Measurements from ENCODE around the gene FOXL1. TPM values are rescaled to one million over a fixed set of nuclear protein-coding genes. Genes with fewer than 3 reads are reported as not detected.

Gene FOXL1
- total and polyA plus RNA-seq, 2 of the 13 experiments (the other 11 are each of a cell fraction or from before 2014, with no cell fraction given), result not detected

DNA sequence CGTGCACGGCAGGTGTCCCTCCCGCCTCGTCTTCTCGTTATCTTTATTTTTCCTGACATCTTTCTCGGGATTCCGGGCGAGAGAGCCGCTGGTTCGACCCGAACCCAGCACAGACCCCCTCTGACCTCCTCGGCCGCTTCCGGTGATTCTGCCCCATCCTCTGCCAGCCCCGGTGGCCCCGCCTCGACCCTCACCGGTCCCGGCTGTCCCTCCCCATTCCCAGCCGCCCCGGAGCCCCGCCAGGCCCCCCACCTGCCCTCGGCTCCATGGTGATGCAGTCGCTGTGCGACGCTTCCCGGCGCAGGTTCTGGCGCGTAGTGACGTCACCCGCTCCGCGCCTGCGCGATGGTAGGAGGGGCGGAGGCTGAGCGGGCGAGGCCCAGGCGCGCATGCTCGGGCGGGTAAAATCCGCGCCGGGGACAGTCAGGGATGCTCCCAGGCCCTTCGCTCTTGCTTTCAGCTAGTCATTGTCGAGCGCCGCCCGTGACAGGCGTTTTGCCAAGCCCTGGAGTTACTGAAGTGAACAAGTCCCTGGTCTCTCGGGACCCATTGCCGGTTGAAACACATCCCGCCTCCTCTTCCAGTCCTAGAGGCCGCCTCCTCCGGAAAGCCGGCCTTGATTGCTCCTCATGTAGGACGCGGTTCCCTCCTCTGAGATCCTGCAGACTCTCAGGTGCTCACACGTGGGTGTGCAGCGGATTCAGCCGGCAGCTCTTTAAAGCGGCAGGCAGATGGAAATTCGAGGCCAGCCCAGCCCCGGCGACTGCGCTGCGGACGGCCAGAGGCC lies 23.2 kb upstream of the FOXL1 start, which contains the start of gene MTHFSD (continued):
- TF ChIP-seq ZNF737 (CRISPR knock-in tag; IDR thresholded peaks at IDR 0.05; ENCODE audit: borderline replicate concordance), result no peak
- TF ChIP-seq SMC3 (IDR thresholded peaks at IDR 0.05; ENCODE audit: low read length), result no peak
- no peak for TF ChIP-seq JUND (CRISPR knock-in tag; IDR thresholded peaks at IDR 0.05)
- peak; percentile 93 for TF ChIP-seq KDM2A (CRISPR knock-in tag; IDR thresholded peaks at IDR 0.05; ENCODE audit: borderline replicate concordance, low read depth)
- no peak for TF ChIP-seq ZFAT (CRISPR knock-in tag; conservative IDR thresholded peaks at IDR 0.05)
- no peak for TF ChIP-seq FIP1L1 (IDR thresholded peaks at IDR 0.05; ENCODE audit: borderline replicate concordance, insufficient read depth, low read depth, low read length)
- peak; percentile 87 for TF ChIP-seq CAMTA2 (CRISPR knock-in tag; IDR thresholded peaks at IDR 0.05; ENCODE audit: borderline replicate concordance)
- TF ChIP-seq YEATS2 (CRISPR knock-in tag; IDR thresholded peaks at IDR 0.05; ENCODE audit: borderline replicate concordance), result peak; percentile 96
- TF ChIP-seq NR3C1 (CRISPR knock-in tag; IDR thresholded peaks at IDR 0.05), result no peak
- no peak for TF ChIP-seq ZNF282 (IDR thresholded peaks at IDR 0.05; ENCODE audit: partially characterized antibody)
- TF ChIP-seq ZNF878 (CRISPR knock-in tag; IDR thresholded peaks at IDR 0.05), result no peak
- TF ChIP-seq, protein P1, sequence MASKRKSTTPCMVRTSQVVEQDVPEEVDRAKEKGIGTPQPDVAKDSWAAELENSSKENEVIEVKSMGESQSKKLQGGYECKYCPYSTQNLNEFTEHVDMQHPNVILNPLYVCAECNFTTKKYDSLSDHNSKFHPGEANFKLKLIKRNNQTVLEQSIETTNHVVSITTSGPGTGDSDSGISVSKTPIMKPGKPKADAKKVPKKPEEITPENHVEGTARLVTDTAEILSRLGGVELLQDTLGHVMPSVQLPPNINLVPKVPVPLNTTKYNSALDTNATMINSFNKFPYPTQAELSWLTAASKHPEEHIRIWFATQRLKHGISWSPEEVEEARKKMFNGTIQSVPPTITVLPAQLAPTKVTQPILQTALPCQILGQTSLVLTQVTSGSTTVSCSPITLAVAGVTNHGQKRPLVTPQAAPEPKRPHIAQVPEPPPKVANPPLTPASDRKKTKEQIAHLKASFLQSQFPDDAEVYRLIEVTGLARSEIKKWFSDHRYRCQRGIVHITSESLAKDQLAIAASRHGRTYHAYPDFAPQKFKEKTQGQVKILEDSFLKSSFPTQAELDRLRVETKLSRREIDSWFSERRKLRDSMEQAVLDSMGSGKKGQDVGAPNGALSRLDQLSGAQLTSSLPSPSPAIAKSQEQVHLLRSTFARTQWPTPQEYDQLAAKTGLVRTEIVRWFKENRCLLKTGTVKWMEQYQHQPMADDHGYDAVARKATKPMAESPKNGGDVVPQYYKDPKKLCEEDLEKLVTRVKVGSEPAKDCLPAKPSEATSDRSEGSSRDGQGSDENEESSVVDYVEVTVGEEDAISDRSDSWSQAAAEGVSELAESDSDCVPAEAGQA (IDR thresholded peaks at IDR 0.05; ENCODE audit: low read depth), result peak; percentile 94
- TF ChIP-seq, protein P1 (CRISPR knock-in tag; IDR thresholded peaks at IDR 0.05; ENCODE audit: borderline replicate concordance), result no peak; the same call in none of the 2 replicates
- peak; percentile 94 for TF ChIP-seq ZNF619 (CRISPR knock-in tag; IDR thresholded peaks at IDR 0.05)
- TF ChIP-seq, protein P2, sequence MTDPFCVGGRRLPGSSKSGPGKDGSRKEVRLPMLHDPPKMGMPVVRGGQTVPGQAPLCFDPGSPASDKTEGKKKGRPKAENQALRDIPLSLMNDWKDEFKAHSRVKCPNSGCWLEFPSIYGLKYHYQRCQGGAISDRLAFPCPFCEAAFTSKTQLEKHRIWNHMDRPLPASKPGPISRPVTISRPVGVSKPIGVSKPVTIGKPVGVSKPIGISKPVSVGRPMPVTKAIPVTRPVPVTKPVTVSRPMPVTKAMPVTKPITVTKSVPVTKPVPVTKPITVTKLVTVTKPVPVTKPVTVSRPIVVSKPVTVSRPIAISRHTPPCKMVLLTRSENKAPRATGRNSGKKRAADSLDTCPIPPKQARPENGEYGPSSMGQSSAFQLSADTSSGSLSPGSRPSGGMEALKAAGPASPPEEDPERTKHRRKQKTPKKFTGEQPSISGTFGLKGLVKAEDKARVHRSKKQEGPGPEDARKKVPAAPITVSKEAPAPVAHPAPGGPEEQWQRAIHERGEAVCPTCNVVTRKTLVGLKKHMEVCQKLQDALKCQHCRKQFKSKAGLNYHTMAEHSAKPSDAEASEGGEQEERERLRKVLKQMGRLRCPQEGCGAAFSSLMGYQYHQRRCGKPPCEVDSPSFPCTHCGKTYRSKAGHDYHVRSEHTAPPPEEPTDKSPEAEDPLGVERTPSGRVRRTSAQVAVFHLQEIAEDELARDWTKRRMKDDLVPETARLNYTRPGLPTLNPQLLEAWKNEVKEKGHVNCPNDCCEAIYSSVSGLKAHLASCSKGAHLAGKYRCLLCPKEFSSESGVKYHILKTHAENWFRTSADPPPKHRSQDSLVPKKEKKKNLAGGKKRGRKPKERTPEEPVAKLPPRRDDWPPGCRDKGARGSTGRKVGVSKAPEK (CRISPR knock-in tag; IDR thresholded peaks at IDR 0.05; ENCODE audit: borderline replicate concordance), result no peak
- 0 out of 2 replicates have a peak, but pooled peaks have one; percentile 50 for TF ChIP-seq ZNF3 (CRISPR knock-in tag; IDR thresholded peaks at IDR 0.05)
- no peak; the same call in 1 of the 2 replicates for TF ChIP-seq NFYB (CRISPR knock-in tag; IDR thresholded peaks at IDR 0.05)
- TF ChIP-seq, protein P3, sequence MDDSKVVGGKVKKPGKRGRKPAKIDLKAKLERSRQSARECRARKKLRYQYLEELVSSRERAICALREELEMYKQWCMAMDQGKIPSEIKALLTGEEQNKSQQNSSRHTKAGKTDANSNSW (CRISPR knock-in tag; IDR thresholded peaks at IDR 0.05; ENCODE audit: borderline replicate concordance), result peak; percentile 77; the same call in 1 of the 2 replicates
